SW 1271 (cell line): ENCODE results near the gene NCAPH2.
"Not testable (repeated sequence)": the region's sequence is repeated elsewhere in the genome, so short reads cannot be mapped to it uniquely, and the experiment has no call there.

ENCODE experiments used
- DNase-seq, 2 experiments: peaks; one replicate each; lab custom pipeline; 2025; lab: John Stamatoyannopoulos, UW

Gene NCAPH2

DNA sequence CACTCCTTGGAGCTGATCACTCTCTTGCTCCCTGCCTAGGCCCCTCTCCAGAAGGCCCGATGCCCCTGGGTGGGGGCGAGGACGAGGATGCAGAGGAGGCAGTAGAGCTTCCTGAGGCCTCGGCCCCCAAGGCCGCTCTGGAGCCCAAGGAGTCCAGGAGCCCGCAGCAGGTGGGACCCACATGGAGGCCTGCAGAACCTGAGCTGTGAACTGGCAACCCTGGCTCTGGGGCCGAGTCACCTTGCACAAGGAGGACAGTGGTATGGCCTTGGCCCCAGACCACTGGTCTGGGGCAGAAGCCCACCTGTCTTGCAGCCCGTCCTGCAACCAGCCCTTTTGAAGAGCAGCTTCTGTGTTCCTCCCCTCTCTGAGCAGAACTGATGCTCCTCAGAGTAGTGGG, 11.1 kb downstream of the NCAPH2 start:
- no peak for DNase-seq

DNA sequence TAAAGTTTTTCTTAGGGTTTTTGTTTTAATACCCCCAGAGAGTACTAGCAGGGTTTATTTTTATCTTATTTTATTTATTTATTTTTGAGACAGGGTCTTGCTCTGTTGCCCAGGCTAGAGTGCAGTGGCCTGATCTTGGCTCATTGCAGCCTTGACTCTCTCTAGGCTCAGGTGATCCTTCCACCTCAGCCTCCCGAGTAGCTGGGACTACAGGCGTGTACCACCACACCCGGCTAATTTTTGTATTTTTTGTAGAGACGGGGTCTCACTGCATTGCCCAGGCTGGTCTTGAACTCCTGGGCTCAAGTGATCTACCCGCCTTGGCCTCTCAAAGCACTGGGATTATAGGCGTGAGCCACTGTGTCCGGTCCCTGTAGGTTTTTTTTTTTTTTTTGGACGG, 12.2 kb downstream of the NCAPH2 start:
- not testable (repeated sequence) for DNase-seq

DNA sequence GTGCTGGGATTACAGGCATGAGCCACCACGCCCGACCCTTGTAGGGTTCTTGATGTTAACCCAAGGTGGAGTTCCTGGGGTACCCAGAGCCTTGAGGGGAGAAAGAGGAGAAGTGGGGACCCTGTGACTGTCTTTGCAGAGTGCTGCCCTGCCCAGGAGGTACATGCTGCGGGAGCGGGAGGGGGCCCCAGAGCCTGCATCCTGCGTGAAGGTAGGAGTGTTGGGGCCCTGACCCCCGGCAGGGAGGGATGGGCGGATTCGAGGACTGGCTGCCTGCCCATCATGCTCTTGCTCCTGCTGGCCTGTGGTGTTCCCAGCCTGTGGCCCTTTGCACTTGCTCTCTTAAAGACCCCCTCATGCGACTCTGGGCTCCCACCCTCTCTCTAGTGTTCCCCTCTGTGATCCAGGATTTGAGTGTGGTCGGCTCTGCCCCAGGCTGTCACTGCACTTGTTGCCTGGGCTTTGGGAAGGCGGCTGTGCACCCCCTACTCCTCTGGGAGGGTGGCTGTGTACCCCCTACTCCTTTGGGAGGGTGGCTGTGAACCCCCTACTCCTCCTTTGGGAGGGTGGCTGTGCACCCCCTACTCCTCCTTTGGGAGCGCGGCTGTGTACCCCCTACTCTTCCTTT, 12.9 kb downstream of the NCAPH2 start:
- no peak for DNase-seq

DNA sequence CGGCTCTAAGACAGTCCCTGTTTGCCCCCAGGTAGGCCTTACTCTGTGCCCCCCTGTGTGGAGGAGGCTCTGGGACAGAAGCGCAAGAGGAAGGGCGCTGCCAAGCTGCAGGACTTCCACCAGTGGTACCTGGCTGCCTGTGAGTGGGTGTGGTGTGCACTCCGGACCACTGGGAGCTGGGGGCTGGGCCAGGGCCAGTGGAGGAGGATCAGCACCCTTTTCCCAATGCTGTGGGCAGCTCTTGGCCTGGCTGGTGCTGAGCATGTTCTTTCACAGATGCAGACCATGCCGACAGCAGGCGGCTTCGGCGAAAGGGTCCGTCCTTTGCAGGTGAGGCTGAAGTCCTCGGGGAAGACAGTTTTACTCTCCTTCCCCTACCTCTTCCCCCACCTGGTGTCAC, 13.7 kb downstream of the NCAPH2 start:
- no peak for DNase-seq

DNA sequence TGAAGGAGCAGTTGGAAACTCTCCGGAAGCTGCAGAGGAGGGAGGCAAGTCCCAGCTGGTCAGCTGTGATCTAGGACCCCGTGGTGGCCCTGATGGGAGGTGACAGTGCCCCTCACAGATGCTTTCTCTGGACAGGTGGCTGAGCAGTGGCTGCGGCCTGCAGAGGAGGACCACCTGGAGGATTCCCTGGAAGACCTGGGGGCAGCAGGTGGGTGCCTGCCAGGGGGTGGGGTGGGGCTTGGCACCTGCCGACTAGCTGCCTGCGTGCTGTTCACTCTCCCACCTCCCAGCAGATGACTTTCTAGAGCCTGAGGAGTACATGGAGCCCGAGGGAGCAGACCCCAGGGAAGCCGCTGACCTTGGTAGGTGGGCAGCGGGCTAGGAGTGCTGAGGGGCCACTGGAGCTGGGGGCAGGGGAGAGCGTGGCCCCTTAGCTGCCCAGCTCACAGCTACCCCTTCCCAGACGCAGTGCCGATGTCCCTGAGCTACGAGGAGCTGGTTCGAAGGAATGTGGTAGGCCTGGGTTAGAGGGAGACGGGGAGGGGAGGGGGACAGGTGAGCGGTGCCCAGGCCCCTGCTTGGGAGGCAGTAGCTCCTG, 14.3 kb downstream of the NCAPH2 start:
- DNase-seq = no peak

DNA sequence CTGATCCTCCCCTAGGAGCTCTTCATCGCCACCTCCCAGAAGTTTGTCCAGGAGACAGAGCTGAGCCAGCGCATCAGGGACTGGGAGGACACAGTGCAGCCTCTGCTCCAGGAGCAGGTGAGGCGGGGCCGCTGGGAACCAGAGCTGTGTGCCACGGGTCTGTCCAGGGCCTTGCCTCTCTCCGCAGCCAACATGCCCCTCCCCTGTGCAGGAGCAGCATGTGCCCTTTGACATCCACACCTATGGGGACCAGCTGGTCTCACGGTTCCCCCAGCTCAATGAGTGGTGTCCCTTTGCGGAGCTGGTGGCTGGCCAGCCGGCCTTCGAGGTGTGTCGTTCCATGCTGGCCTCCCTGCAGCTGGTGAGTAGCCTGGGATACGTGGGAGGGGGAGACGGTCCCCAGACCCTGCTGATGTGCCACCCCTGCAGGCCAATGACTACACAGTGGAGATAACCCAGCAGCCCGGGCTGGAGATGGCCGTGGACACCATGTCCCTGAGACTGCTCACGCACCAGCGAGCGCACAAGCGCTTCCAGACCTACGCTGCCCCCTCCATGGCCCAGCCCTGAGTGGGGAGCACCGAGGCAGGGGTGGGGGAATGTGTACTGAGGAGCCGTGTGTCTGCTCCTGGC, 14.9 kb downstream of the NCAPH2 start:
- DNase-seq = no peak

DNA sequence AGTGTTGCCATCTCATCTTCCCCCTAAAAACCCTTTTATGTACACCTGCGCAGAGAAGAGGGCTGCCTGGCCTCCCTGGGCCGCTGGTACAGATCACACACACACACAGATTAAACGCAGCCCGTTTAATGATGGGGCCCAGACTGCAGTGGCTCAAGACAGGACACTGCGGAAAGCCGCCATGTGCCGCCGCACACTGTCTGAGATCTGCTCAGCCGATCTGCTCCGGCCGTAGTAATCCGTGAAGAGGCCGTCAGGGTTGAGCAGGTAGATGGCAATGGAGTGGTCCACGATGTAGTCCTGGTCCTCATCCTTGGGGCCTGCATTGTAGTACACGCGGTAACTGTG, 15.4 kb downstream of the NCAPH2 start:
- DNase-seq = no peak

DNA sequence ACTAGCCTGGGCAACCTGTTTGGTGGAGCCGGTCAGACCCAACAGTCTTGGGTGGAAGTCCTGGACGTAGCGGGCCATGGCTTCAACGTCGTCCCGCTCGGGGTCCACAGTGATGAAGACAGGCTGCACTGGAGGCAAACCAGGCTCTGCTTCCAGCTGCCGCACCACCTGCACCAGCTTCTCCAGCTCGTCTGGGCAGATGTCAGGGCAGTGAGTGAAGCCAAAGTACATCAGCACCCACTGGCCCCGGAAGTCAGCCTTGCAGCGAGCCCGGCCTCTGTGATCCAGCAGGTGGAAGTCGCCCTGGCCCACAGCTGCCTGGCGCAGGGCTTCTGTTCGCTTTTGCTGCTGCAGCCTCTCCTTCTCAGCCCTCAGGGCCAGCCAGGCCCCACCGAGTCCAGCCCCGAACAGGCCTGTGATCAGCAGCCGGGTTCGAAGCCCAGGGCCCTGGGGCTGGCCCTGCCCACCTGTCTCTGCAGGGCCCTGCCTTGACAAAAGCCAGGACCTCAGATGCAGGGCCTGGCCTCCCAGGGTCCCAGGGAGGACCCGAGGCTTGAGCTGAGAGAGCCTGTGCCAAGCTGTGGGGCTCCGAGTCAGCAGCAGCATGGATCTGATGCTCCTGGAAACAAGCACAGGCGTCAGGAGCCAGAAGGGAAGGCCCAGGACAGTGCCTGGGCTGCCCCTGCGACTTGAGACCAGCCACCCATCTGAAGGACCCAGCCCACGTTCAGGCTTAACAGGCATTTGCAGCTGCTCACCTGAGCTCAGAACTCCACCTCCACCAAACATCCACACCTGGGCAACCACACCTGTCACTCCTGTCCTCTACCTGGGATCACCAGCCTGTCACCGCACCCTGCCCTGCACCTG, 16.0 kb downstream of the NCAPH2 start:
- no peak for DNase-seq

DNA sequence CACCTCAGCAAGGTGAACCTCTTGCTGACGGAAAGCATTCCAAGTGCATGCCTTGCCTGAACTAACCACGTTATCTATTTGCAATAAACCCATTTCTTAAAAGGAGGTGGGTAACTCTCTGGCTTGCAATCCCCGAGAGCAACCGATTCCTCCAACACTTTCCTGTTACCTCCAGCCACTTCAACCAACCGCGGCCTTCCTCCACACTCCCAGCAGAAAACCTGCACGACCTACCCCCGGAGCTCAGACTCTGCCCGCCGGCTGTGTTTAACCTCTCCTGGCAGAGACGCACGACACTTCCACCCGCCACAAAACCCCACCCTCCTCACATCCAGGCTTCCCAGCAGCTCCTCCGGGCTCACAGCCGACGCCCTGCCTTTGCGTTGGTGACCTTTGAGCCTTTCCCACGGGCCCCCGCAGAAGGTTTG, 16.7 kb downstream of the NCAPH2 start:
- DNase-seq = no peak

DNA sequence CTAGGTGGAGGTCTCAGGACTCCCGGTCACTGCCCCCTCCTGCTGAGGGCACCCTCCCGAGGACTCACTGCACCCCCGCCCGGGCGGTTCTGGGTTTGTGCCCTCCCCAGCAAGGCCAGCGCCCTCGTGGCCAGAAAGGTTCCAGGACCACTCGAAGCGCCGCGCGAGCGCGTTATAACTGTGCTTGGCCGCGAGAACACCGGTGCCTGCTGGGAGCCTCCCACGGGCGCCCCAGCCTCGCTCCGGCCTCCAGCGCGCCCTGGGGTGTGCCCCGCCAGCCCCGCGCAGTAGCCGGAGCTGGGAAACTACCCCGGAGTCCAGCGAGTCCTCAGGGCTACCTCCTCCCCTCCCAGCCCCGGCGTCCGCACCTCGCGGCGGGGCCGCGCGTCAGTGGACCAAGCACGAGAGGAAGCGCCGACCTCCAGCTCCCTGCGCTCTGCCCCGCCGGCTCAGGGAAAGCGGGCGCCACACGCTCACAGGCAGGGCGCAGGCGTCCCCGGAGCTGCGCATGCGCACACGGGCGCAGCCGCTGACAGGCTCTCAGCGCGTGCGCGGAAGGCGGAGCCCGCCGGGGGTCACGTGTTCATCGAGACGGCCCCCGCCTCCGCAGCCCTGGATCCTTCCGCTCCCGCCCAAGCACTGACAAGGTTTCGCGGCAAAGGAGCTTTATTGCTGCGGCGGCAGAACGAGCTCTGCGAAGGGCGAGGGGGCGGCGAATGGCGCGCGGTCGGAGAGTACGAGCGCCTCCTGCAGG, 17.3 kb downstream of the NCAPH2 start, which contains the start of gene SCO2:
Gene SCO2, minus strand, starts transcription at position 495 of the 754 bp plus-strand sequence. CDS start 1,187 bp downstream, outside the sequence.
- DNase-seq = peak; percentile 72 to 89

DNA sequence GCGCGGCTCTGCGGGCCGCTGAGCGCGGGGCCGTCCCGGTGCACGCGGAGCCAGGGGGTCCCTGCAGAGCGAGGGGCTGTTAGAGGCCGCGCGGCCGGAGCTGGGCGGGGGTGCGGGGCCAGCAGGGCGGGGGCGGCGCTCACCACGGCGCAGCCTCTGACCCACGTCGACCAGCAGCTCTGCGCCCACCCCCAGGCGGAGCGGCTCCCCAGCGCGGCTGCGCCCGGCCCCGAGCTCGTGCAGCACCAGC, 17.8 kb downstream of the NCAPH2 start:
- DNase-seq = no peak

DNA sequence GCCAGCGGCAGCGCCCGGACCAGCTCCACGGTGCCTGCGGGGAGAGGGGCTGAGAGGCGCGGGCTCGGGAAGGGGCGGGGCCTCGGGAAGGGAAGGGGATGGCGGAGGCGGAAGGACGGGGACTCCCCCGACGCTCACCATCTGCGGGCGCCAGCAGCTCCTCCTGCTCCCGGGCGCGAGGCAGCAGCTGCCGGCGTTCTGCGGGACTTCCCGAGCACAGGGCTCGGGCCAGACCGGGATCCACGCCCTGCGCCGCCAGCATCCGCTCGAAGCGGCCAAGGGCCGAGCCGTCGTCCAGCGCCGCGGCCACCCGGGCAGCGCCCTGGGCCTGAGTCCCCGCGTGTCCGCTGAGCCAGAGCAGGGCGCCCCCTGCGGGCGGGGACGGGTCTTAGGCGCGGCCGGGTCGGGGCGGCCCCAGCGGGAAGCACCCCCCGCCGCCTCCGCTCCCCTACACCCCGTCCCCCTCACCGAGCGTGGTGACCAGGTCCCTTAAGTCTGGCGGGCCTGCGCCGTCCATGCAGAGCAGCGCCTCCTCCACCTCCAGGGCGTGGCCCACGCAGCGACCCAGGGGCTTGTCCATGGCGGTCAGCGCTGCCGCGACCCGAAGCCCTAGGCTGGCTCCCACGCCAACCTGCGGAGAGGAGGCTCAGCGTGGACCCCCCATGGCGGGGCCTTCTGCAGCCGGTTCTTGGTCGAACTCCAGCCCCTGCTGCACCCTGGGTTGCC, 18.2 kb downstream of the NCAPH2 start:
- DNase-seq = peak in 1 of 2 experiments; percentile 66

DNA sequence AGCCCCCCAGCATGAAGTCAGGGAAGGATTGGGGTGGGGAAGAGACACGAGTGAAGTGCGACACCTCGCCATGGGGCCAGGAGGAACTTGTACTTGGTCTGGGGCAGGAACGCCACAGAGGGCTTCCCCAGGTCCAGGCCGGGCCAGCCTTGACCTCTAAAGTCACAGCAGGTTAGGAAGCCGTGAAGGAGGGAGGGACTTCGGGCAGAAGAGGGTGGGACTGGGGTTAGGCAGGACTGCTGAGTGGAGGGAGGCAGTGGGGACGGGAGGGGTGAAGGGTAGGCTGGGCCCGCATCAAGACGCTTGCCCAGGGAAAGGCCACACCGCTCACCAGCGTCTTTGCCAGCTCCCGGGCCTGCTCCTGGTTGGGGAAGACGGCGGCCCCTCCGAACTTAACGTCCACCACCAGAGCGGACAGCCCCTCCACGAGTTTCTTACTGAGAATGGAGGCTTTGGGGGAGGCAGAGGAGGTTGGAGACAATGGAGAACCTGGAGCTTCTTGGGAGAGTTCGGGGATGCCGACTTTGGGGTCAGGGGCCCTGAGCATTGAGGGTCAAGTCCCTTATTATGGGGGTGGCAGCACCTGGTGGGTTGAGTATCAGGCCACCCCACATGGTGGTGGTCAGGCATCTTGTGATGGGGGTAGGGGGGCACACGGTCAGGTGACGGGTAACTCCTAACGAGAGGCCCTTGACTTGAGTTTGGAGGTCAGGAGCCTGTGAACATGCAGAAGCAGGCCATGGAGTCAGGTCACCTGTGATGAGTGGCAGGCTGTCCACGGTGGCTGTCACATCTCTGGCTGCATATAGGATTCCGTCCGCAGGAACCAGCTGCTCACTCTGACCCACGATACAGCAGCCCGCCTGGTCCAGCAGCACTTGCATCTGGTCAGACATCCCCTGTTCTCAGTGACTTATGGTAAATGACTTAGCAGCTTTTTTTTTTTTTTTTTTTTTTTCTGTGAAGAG, 19.1 kb downstream of the NCAPH2 start:
- DNase-seq = peak in 1 of 2 experiments; percentile 58

DNA sequence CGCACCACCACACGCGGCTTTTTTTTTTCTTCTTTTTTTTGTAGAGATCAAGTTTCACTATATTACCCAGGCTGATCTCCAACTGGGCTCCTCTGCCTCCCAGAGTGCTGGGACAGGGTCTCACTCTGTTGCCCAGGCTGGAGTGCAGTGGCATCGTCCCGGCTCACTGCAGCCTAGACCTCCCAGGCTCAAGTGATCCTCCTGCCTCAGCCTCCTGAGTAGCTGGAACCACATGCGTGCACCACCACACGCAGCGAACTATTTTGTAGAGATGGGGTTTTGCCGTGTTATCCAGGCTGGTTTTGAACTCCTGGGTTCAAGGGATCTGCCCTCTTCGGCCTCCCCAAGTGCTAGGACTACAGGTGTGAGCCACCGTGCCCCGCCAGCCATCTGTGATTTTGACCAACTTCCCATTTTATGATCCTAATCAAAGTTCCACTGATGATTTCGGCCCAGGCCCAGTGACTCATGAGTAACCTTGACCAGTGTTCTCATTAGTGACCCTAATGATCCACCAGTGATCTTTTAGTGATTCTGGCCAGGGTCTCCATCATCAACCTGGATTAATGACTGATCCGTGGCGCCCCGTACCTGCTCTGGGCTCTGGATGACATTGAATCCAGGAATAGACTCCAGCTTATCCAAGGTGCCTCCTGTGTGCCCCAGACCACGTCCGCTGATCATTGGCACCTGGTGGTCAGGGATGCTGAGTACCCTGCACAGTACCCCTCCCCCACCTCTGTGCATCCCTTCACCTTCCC, 20.1 kb downstream of the NCAPH2 start:
- no peak for DNase-seq

DNA sequence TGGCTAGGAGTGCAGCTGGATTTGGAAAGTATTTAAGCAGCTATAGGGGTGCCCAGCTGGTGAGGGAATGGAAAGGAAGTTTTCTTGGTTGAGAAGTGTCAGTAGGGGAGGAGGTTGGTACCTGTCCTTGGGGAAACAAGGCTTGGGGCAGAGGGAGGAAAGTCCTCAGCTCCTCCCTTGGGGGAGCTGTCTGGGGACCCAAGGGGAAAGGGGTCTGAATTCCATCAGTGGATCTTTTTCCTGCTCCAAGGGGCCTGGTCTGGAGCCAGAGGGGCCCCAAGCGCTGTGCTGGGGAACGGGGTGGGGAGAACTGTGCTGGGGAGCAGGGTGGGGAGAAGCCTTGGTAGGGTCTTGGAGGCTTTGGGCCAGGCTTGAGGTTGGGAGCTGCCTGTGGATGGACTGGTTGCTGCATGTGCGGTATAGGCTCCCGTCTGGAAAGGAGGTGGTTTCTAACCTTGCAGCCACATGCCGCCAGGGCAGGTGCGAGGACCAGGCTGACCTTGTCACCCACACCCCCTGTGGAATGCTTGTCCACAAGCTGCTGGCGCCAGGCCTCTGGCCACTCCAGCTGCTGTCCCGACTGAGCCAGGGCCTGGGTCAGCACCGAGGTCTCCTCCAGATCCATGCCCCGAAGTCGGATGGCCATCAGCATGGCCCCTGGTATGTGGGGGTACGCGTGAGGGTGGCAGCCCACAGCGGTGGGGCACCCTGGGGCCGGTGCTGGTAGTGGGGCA, 20.8 kb downstream of the NCAPH2 start:
- no peak for DNase-seq

DNA sequence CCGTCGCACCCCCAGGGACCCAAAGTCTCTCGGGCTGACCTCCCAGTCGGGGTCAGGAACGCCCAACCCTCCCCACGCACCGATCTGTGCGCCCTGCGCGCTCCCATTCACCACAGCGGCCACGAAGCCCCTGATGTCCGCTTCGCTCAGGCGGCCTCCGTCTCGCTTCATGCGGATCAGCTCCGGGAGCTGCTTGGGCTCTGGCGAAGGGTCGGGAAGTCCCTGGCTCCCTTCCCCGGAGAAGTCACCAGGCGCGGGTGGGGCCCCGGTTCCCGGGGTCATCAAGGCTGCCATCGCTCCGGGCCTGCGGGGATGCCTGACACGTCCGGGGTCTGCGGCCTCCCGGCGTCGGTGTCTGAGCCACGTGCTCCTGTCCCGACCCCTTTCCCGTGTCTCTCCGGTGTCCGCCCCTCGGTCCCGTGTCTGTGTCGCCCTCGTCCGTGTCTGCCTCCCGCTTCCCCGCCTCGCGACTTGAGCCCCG, 21.4 kb downstream of the NCAPH2 start:
- DNase-seq = no peak

DNA sequence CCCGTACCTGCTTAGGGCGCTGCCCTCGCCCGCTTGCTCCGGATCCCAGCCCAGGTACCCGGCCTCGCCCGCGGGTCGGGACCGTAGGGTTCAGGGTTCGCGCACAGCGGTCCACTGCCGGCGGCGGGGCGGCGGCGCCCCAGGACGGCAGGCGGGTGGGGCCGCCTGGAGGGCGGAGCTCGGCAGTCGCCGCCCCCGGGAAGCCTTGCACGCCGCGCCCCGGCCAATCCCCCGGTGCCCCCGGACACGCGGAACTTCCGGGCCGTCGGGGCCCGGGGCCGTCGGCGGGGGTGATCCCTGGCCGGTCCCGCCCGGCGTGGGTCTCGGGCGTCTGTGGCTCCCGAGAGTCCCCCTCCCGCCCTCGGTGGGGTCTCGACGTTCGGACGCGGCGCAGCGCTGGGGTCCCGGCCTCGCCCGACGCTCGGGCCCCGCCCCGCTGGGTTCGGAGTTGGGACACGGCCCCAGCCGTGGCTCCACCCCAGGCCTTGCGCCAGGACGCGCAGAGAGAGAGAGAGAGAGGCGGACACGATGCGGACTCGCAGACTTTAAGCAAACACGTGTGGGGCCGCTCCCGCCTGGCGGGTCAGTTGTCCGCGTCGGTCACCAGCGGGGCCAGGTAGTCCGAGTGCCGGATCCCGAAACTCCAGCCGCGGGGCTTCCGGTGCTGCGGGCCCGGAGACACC, 22.0 kb downstream of the NCAPH2 start, which contains the start of gene TYMP:
Gene TYMP, minus strand, starts transcription at position 116 of the 683 bp plus-strand sequence. CDS start 303 bp downstream, outside the sequence.
- peak in 1 of 2 experiments; percentile 40 for DNase-seq

DNA sequence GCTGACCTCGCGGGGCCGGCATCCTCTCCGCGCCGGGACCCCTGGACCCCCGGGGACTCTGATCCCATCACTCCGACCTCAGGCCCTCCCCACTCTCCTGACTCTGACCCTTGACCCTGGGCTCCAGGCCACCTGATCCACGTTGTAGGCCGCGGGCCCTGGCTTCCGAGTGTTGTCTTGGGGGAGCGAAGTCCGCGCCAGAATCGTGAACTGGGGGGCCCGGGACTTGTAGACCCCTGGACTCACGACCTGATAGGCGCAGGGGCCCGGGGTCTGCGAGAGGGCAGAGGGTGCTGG, 22.5 kb downstream of the NCAPH2 start:
- no peak for DNase-seq
